IMR-90 (cell line): ENCODE data around the gene PPM1H.

Experiments
- CTCF ChIP-seq: conservative IDR thresholded peaks from 2 replicates; pipeline ENCODE4 v1.5.1; 2012; ENCODE audit warnings: mild to moderate bottlenecking, low read depth, low read length, improper control_type of control experiment
- FOS ChIP-seq: fragments of 150-350 bp; IDR thresholded peaks from 2 replicates; pipeline ENCODE4 v1.6.1; 2016; ENCODE audit warnings: low read depth, low read length
- MAFK ChIP-seq: IDR thresholded peaks from 2 replicates; pipeline ENCODE4 v1.6.1; 2012; ENCODE audit warnings: low read depth, low read length, improper control_type of control experiment
- MAZ ChIP-seq: IDR thresholded peaks from 2 replicates; pipeline ENCODE4 v1.6.1; 2012; ENCODE audit warnings: low read depth, mild to moderate bottlenecking, low read length, improper control_type of control experiment, moderate library complexity, borderline replicate concordance
- RAD21 ChIP-seq: IDR thresholded peaks from 2 replicates; pipeline ENCODE4 v1.6.1; 2012; ENCODE audit warnings: low read length, improper control_type of control experiment
- RCOR1 ChIP-seq: IDR thresholded peaks from 2 replicates; pipeline ENCODE4 v1.6.1; 2012; ENCODE audit warnings: mild to moderate bottlenecking, low read length, improper control_type of control experiment; ENCODE audit not compliant: insufficient replicate concordance
- RFX5 ChIP-seq: IDR thresholded peaks from 2 replicates; pipeline ENCODE4 v1.8.0; 2012; ENCODE audit warnings: low read depth, mild to moderate bottlenecking, low read length, moderate library complexity

GRCh38 chr12:62844915-62845314 lies 90.0 kb downstream of the PPM1H start:
- TF ChIP-seq CTCF = no peak
- no peak for TF ChIP-seq RFX5
- no peak for TF ChIP-seq MAFK
- no peak for TF ChIP-seq MAZ
- TF ChIP-seq RCOR1 = no peak
- TF ChIP-seq FOS = no peak
- no peak for TF ChIP-seq RAD21
